Dermis microvascular lymphatic vessel endothelial cell (primary cell): ENCODE results near the gene CCL21. TPM values are rescaled to one million over a fixed set of nuclear protein-coding genes. Genes with fewer than 3 reads are reported as not detected.
"Not testable (repeated sequence)": the region's sequence is repeated elsewhere in the genome, so short reads cannot be mapped to it uniquely, and the experiment has no call there.

ENCODE experiments used
- DNase-seq, 2 donors: peaks; one replicate each; pipeline versions ENCODE4 v3.0.0 to v3.0.0-alpha.2; 2010; ENCODE audit warnings: low read depth in 2 of 2
- total RNA-seq: library from RNA; depleted of rRNA; stranded (reverse); fragments of >200 nt; gene quantifications from 2 replicates; pipeline ENCODE4 v1.2.1, GENCODE V29; 2014

The CCL21 gene, protein sequence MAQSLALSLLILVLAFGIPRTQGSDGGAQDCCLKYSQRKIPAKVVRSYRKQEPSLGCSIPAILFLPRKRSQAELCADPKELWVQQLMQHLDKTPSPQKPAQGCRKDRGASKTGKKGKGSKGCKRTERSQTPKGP
- total RNA-seq: 1.8 and 12.0 TPM in 2 replicates

DNA sequence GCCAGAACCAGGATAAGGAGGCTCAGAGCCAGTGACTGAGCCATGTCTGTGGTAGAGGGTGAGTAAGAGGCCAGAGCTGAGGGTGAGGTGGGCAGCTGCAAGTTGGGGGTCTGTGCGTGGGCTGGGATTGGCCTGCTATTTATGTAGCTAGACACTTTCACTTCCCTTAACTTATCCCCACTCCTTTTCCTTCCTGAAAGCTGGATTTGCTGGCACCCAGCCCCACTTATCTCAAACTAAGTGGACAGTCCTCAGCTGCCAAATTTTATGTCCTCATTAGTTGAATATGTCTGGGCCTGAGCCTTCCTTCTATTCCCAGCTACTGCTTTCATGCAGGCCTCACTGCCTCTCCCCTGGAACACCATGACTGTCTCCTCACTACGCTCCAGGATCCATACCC is at the start of gene CCL21:
Gene CCL21, minus strand, starts transcription at position 114 of the 400 bp plus-strand sequence. Its CDS starts 70 bp downstream, at position 44.
- DNase-seq: peak; percentile 30 to 38

DNA sequence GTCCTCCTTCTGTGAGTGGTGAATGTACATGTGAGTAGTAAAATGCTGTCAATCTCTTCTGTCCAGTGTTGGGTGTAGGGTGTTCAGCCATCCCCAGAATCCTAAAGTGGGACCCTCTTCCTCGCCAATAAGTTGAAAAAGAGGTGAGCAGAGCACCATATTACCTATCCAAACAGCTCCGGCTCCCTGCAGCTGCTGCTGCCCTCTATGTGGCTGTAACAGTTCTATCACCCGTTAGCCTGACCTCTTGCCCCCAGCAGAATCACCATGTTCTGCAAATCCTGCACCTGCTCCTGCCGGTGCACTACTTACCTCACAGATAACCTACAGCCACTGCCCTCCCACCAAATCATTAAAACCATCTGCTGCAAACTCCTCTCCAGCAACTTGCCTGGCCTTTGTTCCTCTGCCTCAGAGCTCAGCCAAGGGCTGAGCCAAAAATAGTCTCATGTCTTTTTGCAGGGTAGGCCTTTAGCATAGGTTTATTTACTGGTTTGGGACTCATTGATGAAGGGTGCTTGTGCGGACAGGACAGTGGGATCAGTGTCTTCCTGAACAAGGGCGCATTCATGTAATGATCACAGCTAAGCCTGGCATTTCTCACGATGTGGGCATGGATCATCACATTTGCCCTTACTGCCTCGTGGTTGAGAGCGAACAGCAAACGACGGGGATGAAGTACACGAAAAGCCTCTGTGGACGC is 49.6 kb upstream of the CCL21 start:
- DNase-seq: no peak

DNA sequence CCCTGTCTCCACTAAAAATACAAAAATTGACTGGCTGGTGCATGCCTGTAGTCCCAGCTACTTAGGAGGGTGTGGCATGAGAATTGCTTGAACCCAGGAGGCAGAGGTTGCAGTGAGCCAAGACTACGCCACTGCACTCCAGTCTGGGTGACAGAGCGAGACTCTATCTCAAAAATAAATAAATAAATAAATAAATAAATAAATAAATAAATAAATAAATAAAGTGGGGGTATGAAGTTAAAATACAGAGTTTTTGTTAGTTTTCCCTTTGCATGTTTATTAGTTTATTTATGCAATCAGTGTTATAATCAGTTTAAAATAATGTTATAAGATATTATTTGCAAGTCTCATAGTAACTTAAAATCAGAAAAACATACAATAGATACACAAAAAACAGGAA is 40.4 kb upstream of the CCL21 start:
- DNase-seq: not testable (repeated sequence)

DNA sequence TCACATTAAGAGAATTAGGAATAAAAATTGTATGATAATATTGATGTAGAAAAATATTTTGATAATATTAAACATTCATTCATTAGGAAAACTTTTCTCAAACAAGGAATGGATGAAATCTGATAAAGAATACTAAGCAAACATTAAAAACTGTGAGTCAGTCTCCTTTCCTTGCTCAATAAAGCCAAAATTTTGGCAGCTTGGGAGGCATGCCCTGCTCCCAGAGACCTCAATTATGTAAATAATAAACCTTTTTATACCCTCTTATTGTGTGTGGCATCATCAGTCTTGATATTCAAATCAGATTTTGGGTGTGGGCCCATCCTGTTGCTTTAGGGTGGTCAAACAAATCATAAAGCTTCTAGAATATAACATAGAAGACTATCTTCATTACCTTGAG is 36.6 kb upstream of the CCL21 start:
- DNase-seq: no peak

DNA sequence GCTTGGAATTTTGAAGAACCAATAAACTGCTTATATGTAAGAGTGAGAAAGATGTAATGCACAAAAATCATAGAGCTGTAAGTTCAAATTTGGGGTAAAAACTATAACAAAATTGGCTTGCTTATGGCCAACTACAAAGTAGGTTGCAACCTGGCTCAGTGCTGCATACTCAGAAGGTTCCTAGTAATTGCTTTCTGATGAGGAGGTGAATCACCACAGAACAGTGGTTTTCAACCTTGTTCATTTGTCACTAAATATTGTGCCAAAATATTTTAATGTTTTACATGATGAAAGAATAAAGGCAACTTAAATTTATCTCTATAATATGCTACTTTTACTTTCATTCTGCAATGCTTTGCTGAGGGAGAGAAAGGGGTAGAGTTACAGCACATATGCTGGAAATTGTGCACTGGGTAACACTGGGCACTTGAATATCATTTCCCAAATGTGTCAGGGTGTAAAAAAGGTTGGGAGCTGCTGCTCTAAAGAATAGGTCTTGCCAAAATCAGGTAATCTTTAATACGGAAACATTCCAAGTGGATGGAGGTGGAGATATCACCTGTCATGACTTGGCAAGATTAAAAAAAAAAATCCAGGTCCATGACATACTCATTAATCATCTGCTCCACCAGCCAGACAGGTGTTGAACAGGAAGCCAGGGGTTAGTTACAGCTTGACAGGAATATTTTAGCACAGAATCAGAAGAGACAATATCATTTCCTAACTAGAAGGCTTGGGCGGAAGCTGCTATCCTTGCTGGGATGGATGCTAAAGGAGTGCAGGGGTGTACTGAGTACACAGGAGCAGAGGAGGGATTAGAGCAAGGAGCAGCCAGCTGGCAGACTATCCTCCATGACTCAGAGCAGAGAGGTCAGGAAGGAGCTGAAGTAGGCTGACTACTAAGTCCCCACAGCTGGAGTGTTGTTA is 34.6 kb upstream of the CCL21 start:
- DNase-seq: no peak

DNA sequence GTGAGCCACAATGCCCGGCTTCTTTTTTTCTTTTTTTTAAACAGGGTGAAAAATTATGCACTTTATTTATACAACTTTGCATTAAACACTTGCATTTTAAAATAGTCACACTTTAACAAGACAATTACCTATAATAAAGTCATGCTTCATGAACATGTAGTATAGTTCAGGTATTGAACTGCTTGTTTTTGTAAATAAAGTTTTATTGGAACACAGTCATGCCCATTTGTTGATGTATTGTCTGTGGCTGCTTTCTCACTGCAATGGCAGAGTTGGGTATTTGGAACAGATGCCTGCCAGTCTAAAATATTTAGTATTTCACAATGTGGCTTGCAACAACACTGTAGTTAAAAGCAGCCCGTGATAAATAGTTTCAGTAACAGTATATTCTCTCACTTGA is 32.8 kb upstream of the CCL21 start:
- DNase-seq: no peak

DNA sequence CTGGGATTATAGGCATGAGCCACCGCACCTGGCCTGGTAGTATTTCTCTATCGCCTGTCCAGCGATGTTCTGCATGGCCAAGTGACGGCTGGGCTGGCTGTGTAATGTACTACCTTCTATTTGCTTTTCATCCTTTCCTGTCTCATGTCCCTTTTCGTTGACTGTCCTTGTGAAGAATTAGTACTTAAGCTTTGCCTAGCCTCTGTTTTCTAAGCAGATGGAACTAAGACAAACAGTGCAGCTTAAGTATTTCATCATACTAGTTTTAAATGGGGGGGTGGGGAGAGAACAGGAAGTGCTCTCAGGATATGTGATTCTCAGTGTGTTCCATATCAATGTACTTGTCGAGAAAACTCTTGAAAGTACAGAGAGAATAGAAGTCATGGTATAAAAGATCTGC is 31.7 kb upstream of the CCL21 start:
- no peak for DNase-seq

DNA sequence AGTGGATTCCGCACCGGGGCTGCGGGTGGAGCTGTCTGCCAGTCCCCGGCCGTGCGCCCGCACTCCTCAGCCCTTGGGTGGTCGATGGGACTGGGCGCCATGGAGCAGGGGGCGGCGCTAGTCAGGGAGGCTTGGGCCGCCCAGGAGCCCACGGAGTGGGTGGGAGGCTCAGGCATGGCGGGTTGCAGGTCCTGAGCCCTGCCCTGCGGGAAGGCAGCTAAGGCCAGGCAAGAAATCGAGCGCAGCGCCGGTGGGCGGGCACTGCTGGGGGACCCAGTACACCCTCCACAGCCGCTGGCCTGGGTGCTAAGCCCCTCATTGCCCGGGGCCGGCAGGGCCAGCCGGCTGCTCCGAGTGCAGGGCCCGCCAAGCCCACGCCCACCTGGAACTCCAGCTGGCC is 30.2 kb upstream of the CCL21 start:
- DNase-seq: not testable (repeated sequence)

DNA sequence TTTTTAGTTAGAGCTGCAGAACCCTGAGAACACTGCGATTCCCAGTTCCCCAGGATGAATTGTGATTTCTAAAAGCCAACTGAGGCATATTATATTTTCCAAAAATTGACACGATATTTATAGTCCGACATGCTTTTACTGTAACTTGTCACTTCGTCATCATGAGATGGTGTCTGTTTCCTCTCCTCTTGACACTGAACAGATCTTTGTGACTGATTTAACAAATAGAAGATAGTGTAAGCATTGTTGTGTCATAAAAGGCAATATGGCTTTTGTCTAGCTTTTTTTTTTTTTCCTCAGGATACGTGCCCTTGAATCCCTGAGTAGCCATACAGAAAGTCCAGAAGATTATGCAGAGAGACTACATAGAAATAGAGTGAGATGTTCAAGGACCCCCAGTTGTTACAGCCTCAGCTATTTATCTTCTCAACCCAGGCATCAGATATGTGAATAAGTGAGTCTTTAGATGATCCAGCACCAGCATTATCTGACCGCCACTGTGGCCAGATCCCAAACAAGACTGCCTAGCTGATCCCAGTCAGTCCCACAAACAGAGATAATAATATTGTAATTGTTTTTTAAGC is 27.8 kb upstream of the CCL21 start:
- DNase-seq: no peak

DNA sequence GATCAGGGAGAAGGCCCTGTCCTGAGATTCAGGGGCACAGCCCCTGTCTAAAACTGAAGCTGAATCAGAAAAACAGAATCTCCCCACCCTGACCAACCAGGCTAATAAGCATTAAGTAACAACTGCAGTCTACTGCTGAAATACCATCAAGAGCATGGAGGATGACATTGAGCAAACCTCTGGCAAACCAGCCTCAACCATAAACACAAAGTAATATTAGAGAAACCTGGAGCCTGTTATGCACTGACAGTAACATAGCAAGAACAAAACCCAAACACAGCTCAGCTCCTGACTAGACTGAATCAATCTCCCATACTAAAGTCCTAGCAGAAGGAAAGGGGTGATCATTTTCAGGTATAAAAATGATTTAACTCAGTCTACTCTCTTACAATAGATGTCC is 24.8 kb upstream of the CCL21 start:
- DNase-seq: no peak

DNA sequence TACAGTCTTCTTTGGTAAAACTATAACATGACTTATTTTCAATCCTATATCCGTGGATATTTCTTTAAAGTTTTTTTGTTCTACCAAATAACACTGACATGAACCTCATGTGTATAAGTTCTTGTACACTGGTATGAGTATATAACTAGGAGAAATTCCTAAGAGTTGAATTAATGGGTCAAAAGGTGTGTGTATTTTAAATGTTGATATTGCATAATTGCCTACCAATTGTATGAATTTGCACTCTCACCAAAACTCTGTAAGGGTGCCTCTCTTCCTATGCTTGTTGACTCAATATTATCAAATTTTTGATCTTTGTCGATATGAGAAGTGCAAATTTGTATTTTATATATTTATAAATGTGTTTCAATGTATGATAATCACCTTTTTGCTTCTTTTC is 22.9 kb upstream of the CCL21 start:
- no peak for DNase-seq

DNA sequence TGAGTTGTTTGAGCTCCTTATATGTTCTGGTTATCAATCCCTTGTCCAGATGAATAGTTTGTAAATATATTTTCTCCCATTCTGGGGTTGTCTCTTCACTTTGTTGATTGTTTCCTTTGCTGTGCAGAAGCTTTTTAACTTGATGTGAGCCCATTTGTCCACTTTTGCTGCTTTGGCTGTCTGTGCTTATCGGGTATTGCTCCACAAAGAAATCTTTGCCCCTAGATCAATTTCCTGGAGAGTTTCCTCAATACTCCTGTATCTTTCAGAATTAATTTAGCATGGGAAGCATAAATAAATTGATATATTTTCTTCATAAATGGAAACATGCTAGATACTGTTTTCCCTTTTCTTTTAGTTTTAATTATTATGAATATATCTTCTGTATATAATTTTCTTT is 22.5 kb upstream of the CCL21 start:
- no peak for DNase-seq

DNA sequence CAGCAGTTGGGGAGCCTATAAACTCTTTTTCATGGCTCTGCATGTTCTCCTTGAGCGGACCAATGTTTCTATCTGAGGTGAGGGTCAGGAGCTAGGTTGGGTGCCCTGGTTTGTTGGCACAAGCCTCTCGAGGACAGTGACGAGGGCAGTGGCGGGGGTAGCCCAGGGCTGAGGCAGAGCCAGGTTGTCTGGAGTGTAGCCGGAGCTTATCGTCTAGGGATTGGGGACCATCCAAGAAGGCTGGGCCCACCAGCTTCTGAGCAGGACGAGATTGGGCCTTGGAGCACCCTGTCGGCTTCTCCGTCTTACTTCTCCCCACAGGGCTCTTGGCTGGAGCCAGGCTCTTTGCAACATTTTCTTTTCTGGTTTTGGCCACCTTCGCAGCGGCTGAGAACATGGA is 13.2 kb upstream of the CCL21 start:
- no peak for DNase-seq

DNA sequence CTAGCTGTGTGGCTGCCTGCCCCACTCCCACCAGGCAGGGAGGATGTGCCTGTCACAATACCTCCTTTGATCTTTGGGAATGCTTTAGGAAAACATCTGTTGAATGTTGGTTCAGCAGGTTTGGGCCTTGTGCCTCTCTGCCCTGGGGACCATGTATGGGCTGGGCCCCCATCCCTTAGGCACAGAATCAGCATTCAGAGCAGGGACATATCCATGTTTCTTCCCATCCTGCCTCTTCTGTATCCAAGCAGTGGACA is 9.8 kb upstream of the CCL21 start:
- DNase-seq: not testable (repeated sequence)

DNA sequence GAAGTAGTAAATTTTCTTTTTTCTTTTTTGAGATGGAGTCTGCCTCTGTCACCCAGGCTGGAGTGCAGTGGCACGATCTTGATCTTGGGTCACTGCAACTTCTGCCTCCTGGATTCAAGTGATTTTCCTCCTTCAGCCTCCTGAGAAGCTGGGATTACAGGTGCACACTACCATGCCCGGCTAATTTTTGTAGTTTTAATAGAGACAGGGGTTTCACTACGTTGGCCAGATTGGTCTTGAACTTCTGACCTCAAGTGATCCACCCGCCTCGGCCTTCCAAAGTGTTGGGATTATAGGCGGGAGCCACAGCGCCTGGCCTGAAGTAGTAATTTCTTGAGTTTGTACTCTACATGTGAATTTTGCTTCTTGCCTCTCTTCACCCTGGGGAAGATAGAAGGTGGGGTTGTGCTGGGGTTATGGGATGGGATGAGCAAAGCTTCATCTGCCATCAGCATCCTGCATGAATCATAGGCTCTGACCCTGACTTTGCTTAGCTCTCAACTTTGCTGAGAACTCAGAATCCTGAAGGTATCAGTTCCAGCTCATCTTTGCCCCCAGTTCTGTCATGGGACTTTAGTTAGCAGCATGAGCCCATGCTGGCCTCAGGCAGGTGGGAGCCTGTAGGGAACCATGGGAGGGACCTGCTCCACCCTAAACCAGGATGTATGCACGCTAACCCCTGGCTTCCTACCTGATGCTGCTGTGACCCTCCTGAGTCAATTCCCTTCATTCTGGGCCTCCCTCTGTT is 9.3 kb upstream of the CCL21 start:
- DNase-seq: peak in 1 of 2 donors; percentile 38

DNA sequence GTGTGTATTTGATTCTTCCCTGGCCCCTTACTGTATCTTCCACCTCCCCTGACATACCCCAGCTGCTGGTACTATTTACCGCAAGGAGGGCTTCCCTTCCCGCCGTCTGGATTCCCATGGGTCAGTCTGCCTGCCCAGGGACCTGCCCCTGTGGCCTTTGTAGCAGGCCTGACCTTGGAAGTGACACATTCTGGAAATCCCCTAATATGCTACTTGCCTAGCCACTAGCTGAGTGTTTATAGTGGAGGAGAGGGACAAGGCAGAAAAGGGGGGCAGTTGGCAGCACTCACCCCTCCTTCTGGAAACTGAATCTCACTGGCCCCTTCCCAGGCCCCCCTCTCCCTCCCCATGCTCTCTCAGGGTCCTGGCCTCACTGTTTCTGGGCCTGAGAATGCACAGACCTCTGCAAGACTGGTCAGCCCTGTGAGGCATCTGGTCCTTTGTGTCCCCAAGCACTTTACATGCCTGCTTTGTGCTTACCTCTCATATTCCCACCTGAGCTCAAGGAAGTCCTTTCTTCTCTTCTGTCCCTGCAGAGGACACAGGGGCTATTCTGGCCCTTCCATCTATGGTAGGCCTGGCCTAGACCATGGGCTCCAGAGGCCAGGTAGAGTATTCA is 8.2 kb upstream of the CCL21 start:
- peak in 1 of 2 donors; percentile 19 for DNase-seq

DNA sequence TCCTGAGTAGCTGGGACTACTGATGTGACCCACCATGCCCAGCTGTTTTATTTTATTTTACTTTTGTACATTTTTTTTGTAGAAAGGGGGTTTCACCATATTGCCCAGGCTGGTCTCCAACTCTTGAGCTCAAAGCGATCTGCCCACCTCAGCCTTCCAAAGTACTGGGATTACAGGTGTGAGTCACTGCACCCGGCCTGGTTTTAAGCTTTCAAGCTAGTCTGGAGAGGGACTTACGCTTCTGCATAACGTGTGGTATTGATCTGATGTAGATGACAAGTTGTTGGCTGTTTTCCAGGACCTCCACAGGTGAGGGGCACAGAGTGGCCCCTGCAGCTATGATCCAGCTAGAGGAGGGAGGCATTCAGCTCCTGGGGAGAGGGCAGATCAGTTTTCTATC is 6.8 kb upstream of the CCL21 start:
- no peak for DNase-seq

DNA sequence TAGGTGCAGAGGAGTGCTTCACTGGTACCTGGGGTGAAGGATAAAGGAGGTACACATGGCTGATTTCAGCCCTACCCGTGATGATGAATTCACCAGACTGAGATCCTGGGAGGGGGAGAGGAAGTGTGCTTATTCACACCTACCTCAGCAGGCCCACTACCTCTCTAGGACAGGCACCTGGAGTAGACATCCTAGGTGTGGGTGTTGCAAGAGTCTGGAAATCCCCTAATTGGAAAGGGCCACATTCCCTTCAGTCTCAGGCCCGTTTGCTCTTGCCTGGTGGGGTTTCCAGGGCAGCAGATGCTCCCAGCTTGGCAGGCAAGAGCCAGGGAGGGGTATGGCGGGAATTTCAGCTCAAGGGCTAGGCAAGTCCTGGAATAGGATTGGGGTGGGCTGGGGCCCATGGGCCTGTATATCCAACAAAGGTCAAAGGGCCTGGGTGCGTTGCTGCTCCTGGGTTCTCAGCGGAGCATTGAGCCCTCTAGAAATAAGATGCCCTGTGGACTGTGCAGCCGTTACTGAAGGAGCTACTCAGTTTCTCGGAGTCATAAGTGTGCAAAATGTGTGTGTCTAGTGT is 5.8 kb upstream of the CCL21 start:
- DNase-seq: no peak

DNA sequence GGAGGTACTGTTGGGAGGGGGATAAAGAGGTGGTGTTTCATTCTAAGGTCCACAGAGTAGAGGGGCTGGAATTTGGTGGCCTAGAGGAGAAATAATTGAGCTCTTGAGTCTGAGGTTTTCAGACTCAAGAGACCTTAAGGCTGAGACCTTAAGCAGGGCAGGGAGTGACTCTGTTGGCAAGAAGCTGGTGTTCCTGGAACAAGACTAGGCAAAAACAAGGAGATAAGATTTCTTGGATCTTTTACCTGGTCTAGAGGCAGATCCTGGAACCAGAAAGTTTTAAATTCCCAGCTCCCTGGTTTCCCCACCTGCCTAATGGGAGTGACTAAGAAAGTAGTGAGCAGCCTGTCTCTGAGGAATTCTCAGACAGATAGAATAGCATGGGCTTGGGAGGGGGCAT is 4.1 kb upstream of the CCL21 start:
- DNase-seq: no peak

DNA sequence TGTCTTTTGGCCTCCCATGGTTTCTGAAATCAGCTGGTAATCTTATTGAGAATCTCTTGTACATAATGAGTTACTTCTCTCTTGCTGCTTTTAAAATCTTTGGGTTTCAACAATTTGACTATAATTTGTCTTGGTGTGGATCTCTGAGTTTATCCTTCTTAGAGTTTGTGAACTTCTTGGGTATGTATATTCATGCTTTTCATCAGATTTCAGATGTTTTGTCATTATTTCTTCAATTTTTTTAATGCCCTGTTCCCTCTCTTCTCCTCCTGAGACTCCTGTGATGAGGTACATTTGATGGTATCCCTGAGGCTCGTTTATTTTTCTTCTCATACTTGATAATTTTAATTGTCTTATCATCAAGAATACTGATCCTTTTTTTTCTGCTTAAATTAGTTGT is 2.2 kb upstream of the CCL21 start:
- no peak for DNase-seq
